Loucy (cell line): Measurements from ENCODE around the gene COL6A1.

ENCODE experiments used
- H2AFZ ChIP-seq: fragments of 200-600 bp; sonication (generic); 2 replicates; pipeline ENCODE4 v1.6.0; 2016; ENCODE audit warnings: antibody characterized with exemption, mild to moderate bottlenecking, low read length, moderate library complexity
- H3F3A ChIP-seq: fragments of 200-600 bp; 2 replicates; pipeline ENCODE4 v1.6.0; 2016; ENCODE audit warnings: antibody characterized with exemption, low read depth, mild to moderate bottlenecking
- H3K27me3 ChIP-seq: fragments of 200-600 bp; sonication (generic); 2 replicates; pipeline ENCODE4 v1.6.1; 2014; ENCODE audit warnings: low read length, mild to moderate bottlenecking; ENCODE audit not compliant: insufficient read depth, poor library complexity, severe bottlenecking
- H3K36me3 ChIP-seq: fragments of 200-600 bp; sonication (generic); 2 replicates; pipeline ENCODE4 v1.6.1; 2016; ENCODE audit warnings: low read length; ENCODE audit not compliant: insufficient read depth
- H3K4me1 ChIP-seq: fragments of 200-600 bp; sonication (generic); 2 replicates; pipeline ENCODE4 v1.5.1; 2014; ENCODE audit warnings: low read length, mild to moderate bottlenecking; ENCODE audit not compliant: insufficient read depth, poor library complexity, severe bottlenecking
- H3K4me2 ChIP-seq: fragments of 200-600 bp; sonication (generic); 2 replicates; pipeline ENCODE4 v1.6.0; 2014; ENCODE audit warnings: antibody characterized with exemption, low read length, low read depth, mild to moderate bottlenecking; ENCODE audit not compliant: poor library complexity, severe bottlenecking
- H3K4me3 ChIP-seq: fragments of 200-600 bp; sonication (generic); 2 replicates; pipeline ENCODE4 v1.5.1; 2014; ENCODE audit warnings: low read length, mild to moderate bottlenecking, mixed read lengths; ENCODE audit not compliant: poor library complexity, severe bottlenecking
- H3K79me2 ChIP-seq: fragments of 200-600 bp; sonication (generic); 2 replicates; pipeline ENCODE4 v1.6.1; 2014; ENCODE audit warnings: low read length; ENCODE audit not compliant: insufficient read depth
- H3K9ac ChIP-seq: fragments of 200-600 bp; sonication (generic); 2 replicates; pipeline ENCODE4 v1.6.0; 2014; ENCODE audit warnings: mild to moderate bottlenecking, low read depth, low read length, moderate library complexity; ENCODE audit not compliant: poor library complexity, severe bottlenecking
- H3K9me2 ChIP-seq: fragments of 200-600 bp; sonication (generic); replicated peaks from 2 replicates; pipeline ENCODE4 v1.6.1; 2016; ENCODE audit warnings: low read depth, low read length, mixed read lengths
- H3K9me3 ChIP-seq: fragments of 200-600 bp; sonication (generic); 2 replicates; pipeline ENCODE4 v1.6.1; 2014; ENCODE audit warnings: mild to moderate bottlenecking, antibody characterized with exemption, low read length, low read depth; ENCODE audit not compliant: insufficient read depth
- H4K20me1 ChIP-seq: fragments of 200-600 bp; sonication (generic); 2 replicates; pipeline ENCODE4 v1.6.0; 2014; ENCODE audit warnings: antibody characterized with exemption, low read length, mild to moderate bottlenecking; ENCODE audit not compliant: insufficient read depth, poor library complexity, severe bottlenecking
- EZH2phosphoT487 ChIP-seq: fragments of 200-600 bp; IDR thresholded peaks from 2 replicates; pipeline ENCODE4 v1.6.1; 2018; ENCODE audit warnings: antibody characterized with exemption, mild to moderate bottlenecking, moderate library complexity, borderline replicate concordance
- TF ChIP-seq, protein P1 (sequence below): fragments of 200-600 bp; sonication (generic); conservative IDR thresholded peaks from 2 replicates; pipeline ENCODE4 v1.5.1; 2014; ENCODE audit warnings: mild to moderate bottlenecking, antibody characterized with exemption, low read length

The COL6A1 gene

DNA sequence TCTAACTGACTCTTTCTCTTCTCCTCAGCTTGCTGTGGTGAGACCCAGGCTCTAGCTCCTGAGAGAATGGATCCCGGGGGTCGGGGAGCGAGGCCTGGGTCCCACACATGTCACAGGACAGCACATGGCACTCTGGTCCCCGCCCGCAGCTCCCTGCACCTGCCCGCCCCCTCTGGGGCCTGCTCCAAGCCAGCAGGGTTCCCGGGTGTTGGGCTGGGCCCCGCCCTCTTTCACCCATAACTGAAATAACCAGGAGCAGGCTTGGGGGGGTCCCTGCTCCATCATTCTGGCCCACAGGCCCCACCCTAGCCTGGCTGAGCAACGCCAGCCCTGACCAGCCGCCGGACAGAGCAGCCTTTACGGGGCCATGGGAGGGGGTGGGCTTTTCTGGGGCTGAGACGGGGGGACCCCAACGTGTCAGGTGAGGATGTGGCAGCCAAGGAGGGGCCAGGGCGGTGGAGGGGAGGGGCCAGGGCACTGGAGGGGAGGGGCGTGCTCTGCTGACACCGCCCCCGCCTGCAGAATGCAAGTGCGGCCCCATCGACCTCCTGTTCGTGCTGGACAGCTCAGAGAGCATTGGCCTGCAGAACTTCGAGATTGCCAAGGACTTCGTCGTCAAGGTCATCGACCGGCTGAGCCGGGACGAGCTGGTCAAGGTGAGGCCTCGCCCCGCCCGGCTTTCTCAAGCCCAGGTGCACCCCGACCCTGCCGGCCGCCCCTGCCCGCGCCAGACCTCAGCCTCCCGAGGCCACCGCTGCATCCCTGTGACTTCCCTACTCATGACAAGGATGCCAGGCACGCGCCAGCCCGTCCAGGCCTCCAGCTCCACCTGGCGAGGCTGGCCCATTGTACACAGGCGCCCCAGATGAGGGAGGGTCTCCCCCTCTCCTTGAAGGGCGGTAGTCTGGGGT lies 19.4 kb downstream of the COL6A1 start:
- Histone ChIP-seq H3K9me3 (peaks cover 3% of the 10 kb centered on the region; the same call in 1 of the 2 replicates), H3K36me3 (no peaks in the 10 kb centered on the region), H2AFZ (no peak overlapping the region), H3F3A (no peaks in the 10 kb centered on the region), H3K4me2 (no peak overlapping the region), H3K4me1 (no peaks in the 10 kb centered on the region), H3K4me3 (no peak overlapping the region), H3K9ac (no peak overlapping the region), H3K79me2 (no peaks in the 10 kb centered on the region), H3K9me2 (no peaks in the 10 kb centered on the region), H3K27me3 (no peaks in the 10 kb centered on the region), H4K20me1 (no peaks in the 10 kb centered on the region)
- TF ChIP-seq, protein P1, sequence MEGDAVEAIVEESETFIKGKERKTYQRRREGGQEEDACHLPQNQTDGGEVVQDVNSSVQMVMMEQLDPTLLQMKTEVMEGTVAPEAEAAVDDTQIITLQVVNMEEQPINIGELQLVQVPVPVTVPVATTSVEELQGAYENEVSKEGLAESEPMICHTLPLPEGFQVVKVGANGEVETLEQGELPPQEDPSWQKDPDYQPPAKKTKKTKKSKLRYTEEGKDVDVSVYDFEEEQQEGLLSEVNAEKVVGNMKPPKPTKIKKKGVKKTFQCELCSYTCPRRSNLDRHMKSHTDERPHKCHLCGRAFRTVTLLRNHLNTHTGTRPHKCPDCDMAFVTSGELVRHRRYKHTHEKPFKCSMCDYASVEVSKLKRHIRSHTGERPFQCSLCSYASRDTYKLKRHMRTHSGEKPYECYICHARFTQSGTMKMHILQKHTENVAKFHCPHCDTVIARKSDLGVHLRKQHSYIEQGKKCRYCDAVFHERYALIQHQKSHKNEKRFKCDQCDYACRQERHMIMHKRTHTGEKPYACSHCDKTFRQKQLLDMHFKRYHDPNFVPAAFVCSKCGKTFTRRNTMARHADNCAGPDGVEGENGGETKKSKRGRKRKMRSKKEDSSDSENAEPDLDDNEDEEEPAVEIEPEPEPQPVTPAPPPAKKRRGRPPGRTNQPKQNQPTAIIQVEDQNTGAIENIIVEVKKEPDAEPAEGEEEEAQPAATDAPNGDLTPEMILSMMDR: no peak
- TF ChIP-seq EZH2phosphoT487: no peak

DNA sequence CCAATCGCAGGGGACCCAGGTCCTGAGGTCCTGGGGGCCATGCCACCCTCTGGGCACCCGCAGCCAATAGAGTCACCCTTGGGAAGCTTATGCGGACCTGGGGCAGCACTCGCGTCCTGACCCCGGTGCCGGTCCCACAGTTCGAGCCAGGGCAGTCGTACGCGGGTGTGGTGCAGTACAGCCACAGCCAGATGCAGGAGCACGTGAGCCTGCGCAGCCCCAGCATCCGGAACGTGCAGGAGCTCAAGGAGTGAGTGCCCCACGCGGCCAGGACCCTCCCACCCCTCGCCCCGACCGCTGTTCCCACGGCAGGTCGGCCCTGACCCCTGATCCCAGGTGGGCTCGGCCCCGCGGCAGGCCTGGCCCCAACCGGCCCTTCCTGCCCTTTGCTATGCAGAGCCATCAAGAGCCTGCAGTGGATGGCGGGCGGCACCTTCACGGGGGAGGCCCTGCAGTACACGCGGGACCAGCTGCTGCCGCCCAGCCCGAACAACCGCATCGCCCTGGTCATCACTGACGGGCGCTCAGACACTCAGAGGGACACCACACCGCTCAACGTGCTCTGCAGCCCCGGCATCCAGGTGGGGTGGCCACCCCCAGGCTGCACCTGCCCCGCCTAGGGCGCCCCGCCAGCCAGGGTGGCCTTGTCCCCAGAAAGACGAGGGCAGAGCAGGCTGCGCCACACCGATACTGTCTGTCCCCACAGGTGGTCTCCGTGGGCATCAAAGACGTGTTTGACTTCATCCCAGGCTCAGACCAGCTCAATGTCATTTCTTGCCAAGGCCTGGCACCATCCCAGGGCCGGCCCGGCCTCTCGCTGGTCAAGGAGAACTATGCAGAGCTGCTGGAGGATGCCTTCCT lies 20.5 kb downstream of the COL6A1 start:
- H3K9ac ChIP-seq: no peak overlapping the region
- H2AFZ ChIP-seq: no peak overlapping the region
- no peaks in the 10 kb centered on the region for H3K9me2 ChIP-seq
- no peaks in the 10 kb centered on the region for H3K4me1 ChIP-seq
- no peak overlapping the region for H3K4me3 ChIP-seq
- H3K79me2 ChIP-seq: no peaks in the 10 kb centered on the region
- TF ChIP-seq, protein P1: no peak
- no peak for TF ChIP-seq EZH2phosphoT487
- peaks cover 3% of the 10 kb centered on the region; the same call in 1 of the 2 replicates for H3K9me3 ChIP-seq
- H3K27me3 ChIP-seq: no peaks in the 10 kb centered on the region
- no peak overlapping the region for H3K4me2 ChIP-seq
- no peaks in the 10 kb centered on the region for H4K20me1 ChIP-seq
- H3K36me3 ChIP-seq: no peaks in the 10 kb centered on the region
- no peaks in the 10 kb centered on the region for H3F3A ChIP-seq

DNA sequence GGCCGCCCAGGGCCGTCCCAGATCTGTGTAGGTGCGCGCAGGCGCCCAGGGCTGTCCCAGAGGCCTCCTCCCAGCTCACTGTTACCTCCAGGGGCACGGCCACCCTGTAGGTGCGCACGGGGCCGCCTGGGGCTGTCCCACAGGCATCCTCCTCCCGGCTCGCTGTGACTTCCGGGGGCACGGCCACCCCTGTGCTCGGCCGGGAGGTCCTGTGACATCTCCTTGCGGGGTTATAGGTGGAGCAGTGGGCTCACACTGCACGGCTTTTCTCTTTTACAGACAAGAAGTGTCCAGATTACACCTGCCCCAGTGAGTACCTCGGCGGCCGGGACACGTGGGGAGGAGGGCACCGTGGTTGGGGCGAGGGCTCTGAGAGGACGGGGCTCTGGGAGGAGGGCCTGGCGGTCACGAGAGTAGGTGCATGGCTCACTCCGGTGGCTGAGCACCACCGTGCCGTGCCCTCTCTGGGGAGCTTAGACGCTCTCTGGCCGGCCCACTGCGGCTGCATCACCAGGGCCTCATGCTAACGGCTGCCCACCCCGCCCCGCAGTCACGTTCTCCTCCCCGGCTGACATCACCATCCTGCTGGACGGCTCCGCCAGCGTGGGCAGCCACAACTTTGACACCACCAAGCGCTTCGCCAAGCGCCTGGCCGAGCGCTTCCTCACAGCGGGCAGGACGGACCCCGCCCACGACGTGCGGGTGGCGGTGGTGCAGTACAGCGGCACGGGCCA lies 21.4 kb downstream of the COL6A1 start:
- no peak overlapping the region for H3K4me3 ChIP-seq
- H3K9me3 ChIP-seq: peaks cover 3% of the 10 kb centered on the region; the same call in 1 of the 2 replicates
- H3K27me3 ChIP-seq: no peaks in the 10 kb centered on the region
- no peaks in the 10 kb centered on the region for H3K9me2 ChIP-seq
- H3F3A ChIP-seq: no peaks in the 10 kb centered on the region
- H3K4me2 ChIP-seq: no peak overlapping the region
- H4K20me1 ChIP-seq: no peaks in the 10 kb centered on the region
- TF ChIP-seq EZH2phosphoT487: no peak
- TF ChIP-seq, protein P1: no peak
- H3K9ac ChIP-seq: no peak overlapping the region
- no peaks in the 10 kb centered on the region for H3K4me1 ChIP-seq
- H2AFZ ChIP-seq: no peak overlapping the region
- H3K79me2 ChIP-seq: no peaks in the 10 kb centered on the region
- H3K36me3 ChIP-seq: no peaks in the 10 kb centered on the region
